Activated gamma-delta T cell treated with anti-CD3 and anti-CD28 coated beads, Interleukin-2, amount 50 U/mL, for 16 hours (primary cell): ENCODE results near the gene ZSWIM6.

ENCODE experiments used
- DNase-seq: peaks from one replicate; pipeline ENCODE4 v3.0.0-alpha.2; 2020; ENCODE audit warnings: low read depth

The ZSWIM6 gene

GRCh38 chr5:61549530-61549929, 217.5 kb downstream of the ZSWIM6 start:
- no peak for DNase-seq

GRCh38 chr5:61551637-61552313, 219.7 kb downstream of the ZSWIM6 start:
- no peak for DNase-seq

- no peak for DNase-seq
Measured at GRCh38 chr5:61559146-61559545, 227.1 kb downstream of the ZSWIM6 start.

GRCh38 chr5:61559722-61560121, 227.7 kb downstream of the ZSWIM6 start:
- no peak for DNase-seq

- no peak for DNase-seq
Measured at GRCh38 chr5:61563401-61563800, 231.3 kb downstream of the ZSWIM6 start.

GRCh38 chr5:61567337-61567736, 235.3 kb downstream of the ZSWIM6 start:
- DNase-seq = no peak

- no peak for DNase-seq
Measured at GRCh38 chr5:61569353-61569752, 237.3 kb downstream of the ZSWIM6 start.

- no peak for DNase-seq
Measured at GRCh38 chr5:61570767-61571166, 238.7 kb downstream of the ZSWIM6 start.

GRCh38 chr5:61572959-61573358, 240.9 kb downstream of the ZSWIM6 start:
- DNase-seq = no peak

- no peak for DNase-seq
Measured at GRCh38 chr5:61575103-61575502, 243.0 kb downstream of the ZSWIM6 start.

GRCh38 chr5:61575581-61575980, 243.5 kb downstream of the ZSWIM6 start:
- DNase-seq = no peak

- DNase-seq = no peak
Measured at GRCh38 chr5:61576556-61576955, 244.5 kb downstream of the ZSWIM6 start.

- no peak for DNase-seq
Measured at GRCh38 chr5:61578858-61579503, 246.9 kb downstream of the ZSWIM6 start.

GRCh38 chr5:61582205-61582820, 250.3 kb downstream of the ZSWIM6 start:
- DNase-seq = no peak

- no peak for DNase-seq
Measured at GRCh38 chr5:61582887-61583286, 250.8 kb downstream of the ZSWIM6 start.

GRCh38 chr5:61586096-61587084, 254.3 kb downstream of the ZSWIM6 start:
- DNase-seq = no peak

GRCh38 chr5:61587125-61587524, 255.1 kb downstream of the ZSWIM6 start:
- DNase-seq = no peak

GRCh38 chr5:61588216-61588615, 256.2 kb downstream of the ZSWIM6 start:
- no peak for DNase-seq

GRCh38 chr5:61589946-61590345, 257.9 kb downstream of the ZSWIM6 start:
- no peak for DNase-seq

- no peak for DNase-seq
Measured at GRCh38 chr5:61590473-61590872, 258.4 kb downstream of the ZSWIM6 start.

- DNase-seq = no peak
Measured at GRCh38 chr5:61591859-61592258, 259.8 kb downstream of the ZSWIM6 start.

- no peak for DNase-seq
Measured at GRCh38 chr5:61595426-61595825, 263.4 kb downstream of the ZSWIM6 start.
